Measurements from ENCODE around the gene DOCK7.

DNA sequence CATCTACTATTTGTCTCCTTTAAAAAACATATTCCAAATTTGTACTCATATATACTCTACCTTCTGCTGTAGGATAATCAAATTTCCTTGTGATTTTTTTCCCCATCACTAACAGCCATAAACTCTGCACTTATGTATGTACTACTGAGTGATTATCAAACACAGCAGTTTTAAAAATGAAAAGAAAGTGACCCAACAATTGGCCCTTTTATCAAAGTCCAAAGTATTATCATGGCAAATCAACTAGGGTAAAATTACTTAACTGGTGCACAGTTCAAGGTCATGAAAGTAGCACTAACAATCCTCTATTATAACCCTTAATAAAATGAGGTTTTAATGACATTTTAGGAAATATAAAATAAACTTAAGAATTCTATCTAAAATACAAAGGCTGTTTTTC is 79.3 kb downstream of the DOCK7 start:
- TF ChIP-seq, protein P1, sequence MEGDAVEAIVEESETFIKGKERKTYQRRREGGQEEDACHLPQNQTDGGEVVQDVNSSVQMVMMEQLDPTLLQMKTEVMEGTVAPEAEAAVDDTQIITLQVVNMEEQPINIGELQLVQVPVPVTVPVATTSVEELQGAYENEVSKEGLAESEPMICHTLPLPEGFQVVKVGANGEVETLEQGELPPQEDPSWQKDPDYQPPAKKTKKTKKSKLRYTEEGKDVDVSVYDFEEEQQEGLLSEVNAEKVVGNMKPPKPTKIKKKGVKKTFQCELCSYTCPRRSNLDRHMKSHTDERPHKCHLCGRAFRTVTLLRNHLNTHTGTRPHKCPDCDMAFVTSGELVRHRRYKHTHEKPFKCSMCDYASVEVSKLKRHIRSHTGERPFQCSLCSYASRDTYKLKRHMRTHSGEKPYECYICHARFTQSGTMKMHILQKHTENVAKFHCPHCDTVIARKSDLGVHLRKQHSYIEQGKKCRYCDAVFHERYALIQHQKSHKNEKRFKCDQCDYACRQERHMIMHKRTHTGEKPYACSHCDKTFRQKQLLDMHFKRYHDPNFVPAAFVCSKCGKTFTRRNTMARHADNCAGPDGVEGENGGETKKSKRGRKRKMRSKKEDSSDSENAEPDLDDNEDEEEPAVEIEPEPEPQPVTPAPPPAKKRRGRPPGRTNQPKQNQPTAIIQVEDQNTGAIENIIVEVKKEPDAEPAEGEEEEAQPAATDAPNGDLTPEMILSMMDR (IDR thresholded peaks at IDR 0.05), result no peak
- TF ChIP-seq POLR2A (IDR thresholded peaks at IDR 0.05), result no peak
- no peak for TF ChIP-seq EP300 (IDR thresholded peaks at IDR 0.05)
